ENCODE data around the gene MUC22. TPM values are rescaled to one million over a fixed set of nuclear protein-coding genes. Genes with fewer than 3 reads are reported as not detected.
A peak's percentile ranks its signal among the peaks of the same experiment; 100 is the strongest.
"Not testable (repeated sequence)": the region's sequence is repeated elsewhere in the genome, so short reads cannot be mapped to it uniquely, and the experiment has no call there.

MUC22 gene
- total RNA-seq, 1 donor from 2014 or later, result 0.22 TPM

DNA sequence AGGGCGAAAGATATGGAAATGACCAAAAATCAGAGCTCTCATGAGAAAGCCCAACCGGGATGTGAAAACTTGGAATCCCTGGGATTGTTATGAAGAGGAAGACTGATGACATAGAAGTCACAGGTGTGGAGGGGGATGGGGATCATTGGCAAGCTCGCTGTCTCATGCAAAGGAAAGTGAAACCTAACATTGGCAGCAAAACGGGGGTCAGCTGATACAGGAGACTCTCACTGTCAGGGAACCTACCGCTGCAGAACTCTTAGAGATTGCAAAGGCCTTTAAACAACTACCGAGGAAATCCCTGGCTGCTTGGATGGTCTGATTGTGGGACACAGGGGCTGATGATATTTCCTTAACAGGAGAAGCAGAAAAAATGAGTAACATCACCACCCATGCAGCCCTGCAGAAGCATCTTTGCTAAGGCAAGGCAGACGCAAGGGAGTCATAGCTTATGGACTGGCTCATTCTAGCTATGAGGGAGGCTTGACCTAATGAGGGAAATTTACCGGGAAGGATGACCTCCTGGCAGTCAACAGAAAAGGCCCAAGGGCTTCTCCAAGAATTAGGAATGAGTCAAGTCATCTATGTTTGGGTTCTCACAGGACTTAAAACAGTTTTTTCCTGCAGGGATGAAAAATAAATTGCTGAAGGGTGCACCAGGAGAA is 19.7 kb upstream of the MUC22 start:
- intact Hi-C loops (cut with micrococcal nuclease), result no loop called here

DNA sequence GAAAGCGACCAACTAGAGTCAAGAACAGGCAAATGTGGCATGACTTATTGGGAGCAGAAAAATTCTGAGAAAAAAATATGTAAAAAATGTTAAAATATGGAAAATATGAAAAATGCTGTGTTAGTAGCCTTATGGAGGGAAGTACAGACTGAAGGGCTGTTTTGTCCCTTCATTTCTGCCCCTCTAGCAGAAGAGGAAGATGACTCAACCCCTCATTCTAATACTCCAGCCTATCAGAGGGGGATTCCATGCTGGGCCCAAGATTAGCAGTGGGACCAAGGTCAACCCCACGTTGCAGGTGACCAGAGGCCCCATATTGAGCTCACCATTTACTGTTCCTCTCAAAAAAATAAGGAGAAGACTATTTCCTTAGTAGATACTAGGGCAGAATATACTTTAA is 18.4 kb upstream of the MUC22 start:
- no peak for DNase-seq
- intact Hi-C loops (cut with micrococcal nuclease), result no loop called here
- no peak for ATAC-seq

More for the DNA sequence above, 19.7 kb upstream of the MUC22 start:
- ATAC-seq (no peak), DNase-seq (no peak)

GRCh38 chr6:30997301-30997700 is 13.0 kb upstream of the MUC22 start:
- ATAC-seq, result no peak
- DNase-seq, result no peak
- intact Hi-C loops (cut with micrococcal nuclease), result no loop called here

- intact Hi-C loops (cut with micrococcal nuclease), result no loop called here
- ATAC-seq, result no peak
Measured at GRCh38 chr6:30998785-30999184, 11.5 kb upstream of the MUC22 start.

DNA sequence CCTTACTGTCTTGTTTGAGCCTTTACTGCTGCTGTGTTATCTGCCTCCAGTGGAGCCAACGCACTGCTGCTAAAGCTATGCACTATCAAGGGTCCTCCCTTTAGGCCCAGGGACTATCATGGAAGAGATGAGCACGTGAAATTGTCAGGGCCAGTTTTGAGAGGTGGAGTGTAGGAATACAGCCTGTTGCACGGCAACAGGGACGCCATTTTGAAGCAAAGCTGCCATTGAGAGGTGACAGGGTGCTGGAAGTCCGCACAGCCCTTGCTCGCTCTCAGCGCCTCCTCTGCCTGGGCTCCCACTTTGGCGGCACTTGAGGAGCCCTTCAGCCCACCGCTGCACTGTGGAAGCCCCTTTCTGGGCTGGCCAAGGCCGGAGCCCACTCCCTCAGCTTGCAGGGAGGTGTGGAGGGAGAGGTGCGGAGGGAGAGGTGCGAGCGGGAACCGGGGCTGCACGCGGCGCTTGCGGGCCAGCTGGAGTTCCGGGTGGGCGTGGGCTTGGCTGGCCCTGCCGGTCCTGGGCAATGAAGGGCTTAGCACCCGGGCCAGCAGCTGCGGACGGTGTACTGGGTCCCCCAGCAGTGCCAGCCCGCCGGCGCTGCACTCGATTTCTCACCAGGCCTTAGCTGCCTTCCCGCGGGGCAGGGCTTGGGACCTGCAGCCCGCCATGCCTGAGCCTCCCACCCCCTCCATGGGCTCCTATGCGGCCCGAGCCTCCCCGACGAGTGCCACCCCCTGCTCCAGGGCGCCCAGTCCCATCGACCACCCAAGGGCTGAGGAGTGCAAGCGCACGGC is 10.0 kb upstream of the MUC22 start:
- ATAC-seq; intact Hi-C loops (cut with micrococcal nuclease); DNase-seq: not testable (repeated sequence)

More at GRCh38 chr6:30998785-30999184, 11.5 kb upstream of the MUC22 start:
- DNase-seq, result no peak

DNA sequence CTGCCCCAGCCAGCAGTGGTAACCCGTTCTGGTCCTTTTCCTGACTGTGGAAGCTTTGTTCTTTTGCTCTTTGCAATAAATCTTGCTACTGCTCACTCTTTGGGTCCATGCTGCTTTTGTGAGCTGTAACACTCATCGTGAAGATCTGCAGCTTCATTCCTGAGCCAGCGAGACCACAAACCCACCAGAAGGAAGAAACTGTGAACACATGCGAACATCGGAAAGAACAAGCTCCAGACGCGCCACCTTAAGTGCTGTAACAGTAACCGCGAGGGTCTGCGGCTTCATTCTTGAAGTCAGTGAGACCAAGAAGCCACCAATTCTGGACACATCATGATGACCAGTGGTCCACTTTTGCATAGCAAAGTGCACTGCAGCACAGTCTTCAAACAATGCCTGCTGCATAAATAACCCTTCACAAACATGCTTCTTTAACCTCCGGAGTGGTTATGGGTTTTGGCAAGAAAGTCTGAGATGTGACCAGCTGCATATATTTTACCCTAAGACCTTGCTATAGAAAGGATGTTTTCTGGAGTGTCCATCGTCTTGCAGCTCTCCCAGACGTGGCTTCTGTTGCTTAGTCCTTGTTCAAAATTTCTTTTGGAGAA is 8.9 kb upstream of the MUC22 start:
- intact Hi-C loops (cut with micrococcal nuclease), result no loop called here
- DNase-seq (no peak), ATAC-seq (no peak)

- no peak for ATAC-seq
- DNase-seq, result no peak
- intact Hi-C loops (cut with micrococcal nuclease), result no loop called here
Measured at GRCh38 chr6:31002471-31002870, 7.8 kb upstream of the MUC22 start.

- no peak for DNase-seq
- intact Hi-C loops (cut with micrococcal nuclease), result no loop called here
- peak; percentile 20 for ATAC-seq
Measured at GRCh38 chr6:31004794-31005193, 5.5 kb upstream of the MUC22 start.

DNA sequence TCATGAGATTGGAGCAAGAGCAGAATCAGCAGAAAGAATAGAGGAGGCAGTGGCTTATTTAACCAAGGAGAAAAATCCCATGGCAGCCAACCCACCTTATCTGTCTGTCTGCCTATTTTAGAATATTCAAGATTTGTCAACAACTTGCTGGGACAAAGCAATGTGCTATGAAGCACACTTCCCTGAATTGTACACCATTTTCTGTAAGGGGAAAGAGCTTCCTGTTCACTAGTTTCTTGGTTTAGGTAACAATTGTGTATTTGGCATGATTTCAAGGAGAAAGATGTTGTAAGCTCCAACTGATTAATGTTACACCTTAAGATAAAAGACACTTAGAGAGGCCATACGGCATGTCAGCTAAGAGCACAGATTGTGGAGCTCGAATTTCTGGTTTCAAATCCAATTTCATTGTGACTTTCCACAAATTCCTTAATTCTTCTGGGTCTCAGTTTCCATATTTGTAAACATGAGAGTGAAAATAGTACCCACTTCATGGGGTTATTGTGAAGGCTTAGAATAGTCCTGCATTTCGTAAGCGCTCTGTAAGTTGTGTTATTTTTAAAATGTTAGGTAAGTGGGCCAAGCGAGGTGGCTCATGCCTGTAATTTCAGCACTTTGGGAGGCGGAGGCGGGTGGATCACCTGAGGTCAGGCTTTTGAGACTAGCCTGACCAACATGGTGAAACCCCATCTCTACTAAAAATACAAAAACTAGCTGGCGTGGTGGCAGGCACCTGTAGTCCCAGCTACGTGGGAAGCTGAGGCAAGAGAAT is 4.8 kb upstream of the MUC22 start:
- ATAC-seq (peak; percentile 96), DNase-seq (peak; percentile 69)
- intact Hi-C loops (cut with micrococcal nuclease), result no loop called here

GRCh38 chr6:31007694-31008093 is 2.6 kb upstream of the MUC22 start:
- DNase-seq, result no peak
- ATAC-seq, result no peak
- intact Hi-C loops (cut with micrococcal nuclease), result no loop called here

- no peak for ATAC-seq
- no peak for DNase-seq
- intact Hi-C loops (cut with micrococcal nuclease), result no loop called here
Measured at GRCh38 chr6:31008165-31008564, 2.1 kb upstream of the MUC22 start.

DNA sequence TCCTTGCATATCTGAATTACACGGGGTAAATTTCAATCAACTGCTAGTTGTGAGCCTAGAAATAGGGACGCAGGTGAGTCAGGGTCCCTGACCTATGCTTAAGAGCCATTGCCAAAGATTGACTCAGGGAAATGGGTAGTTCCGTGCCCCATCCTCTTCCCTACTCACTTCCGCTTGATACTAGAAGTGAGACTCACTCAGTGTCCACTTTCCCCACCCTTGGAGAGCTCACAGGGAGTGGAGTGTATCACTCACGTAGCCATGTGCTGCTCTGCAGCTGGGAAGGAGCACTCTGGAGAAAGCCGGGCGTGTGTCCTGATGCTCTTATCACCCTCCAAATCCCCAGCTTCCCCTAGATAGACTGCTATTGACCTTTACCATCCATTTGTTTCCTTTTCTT is 543 bp upstream of the MUC22 start:
- ATAC-seq, result no peak
- intact Hi-C loops (cut with micrococcal nuclease), result no loop called here
- no peak for DNase-seq

DNA sequence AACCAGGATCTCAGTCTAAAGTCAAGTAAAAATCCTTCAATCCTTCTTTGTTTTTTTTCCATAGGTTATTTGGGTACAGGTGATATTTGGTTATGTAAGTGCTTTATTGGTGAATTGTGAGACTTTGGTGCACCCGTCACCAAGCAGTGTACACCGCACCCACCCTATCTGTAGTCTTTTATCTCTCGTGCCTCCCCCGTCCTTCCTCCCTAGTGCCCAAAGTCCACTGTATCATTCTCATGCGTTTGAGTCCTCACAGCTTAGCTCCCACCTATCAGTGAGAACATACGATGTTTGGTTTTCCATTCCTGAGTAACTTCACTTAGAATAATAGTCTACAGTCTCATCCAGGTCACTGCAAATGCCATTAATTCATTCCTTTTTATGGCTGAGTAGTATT is 879 bp downstream of the MUC22 start:
- no peak for ATAC-seq
- no peak for DNase-seq
- intact Hi-C loops (cut with micrococcal nuclease), result no loop called here

- DNase-seq (peak; percentile 27), ATAC-seq (no peak)
- intact Hi-C loops (cut with micrococcal nuclease), result no loop called here
Measured at GRCh38 chr6:31016659-31017299, 6.5 kb downstream of the MUC22 start.

- intact Hi-C loops (cut with micrococcal nuclease); DNase-seq; ATAC-seq: not testable (repeated sequence)
Measured at GRCh38 chr6:31017436-31017835, 7.2 kb downstream of the MUC22 start.

DNA sequence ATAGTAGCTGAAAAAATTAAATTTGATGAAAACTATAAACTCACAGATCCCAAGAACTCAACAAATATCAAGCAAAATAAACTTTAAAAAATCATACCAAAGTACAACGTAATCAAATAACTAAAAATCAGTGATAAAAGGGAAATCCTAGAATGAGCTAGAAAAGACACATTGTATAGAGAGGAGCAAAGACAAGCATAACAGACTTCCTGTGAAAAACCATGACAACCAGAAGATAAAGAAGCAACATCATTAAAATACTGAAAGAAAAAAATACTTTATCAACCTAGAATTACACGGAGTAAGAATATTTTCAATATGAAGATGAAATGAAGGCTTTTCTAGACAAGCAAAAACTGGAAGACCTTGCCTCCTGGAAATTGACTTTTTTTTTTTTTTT is 9.8 kb downstream of the MUC22 start:
- intact Hi-C loops (cut with micrococcal nuclease), result no loop called here
- ATAC-seq (no peak), DNase-seq (no peak)

GRCh38 chr6:31020631-31021255 is 10.5 kb downstream of the MUC22 start:
- ATAC-seq; DNase-seq; intact Hi-C loops (cut with micrococcal nuclease): not testable (repeated sequence)

GRCh38 chr6:31021705-31022531 is 11.6 kb downstream of the MUC22 start:
- ATAC-seq; DNase-seq; intact Hi-C loops (cut with micrococcal nuclease): not testable (repeated sequence)
